Mesodermal cell (in vitro differentiated cells): Measurements from ENCODE around the gene NTRK1.

ENCODE experiments used
- H3K27ac ChIP-seq: 2 replicates; pipeline ENCODE4 v1.7.0; 2013; ENCODE audit warnings: mild to moderate bottlenecking, low read depth, low read length, moderate library complexity; ENCODE audit not compliant: severe bottlenecking
- H3K36me3 ChIP-seq: 2 replicates; pipeline ENCODE4 v1.7.1; 2013; ENCODE audit warnings: mild to moderate bottlenecking, low read length, moderate library complexity; ENCODE audit not compliant: control insufficient read depth, insufficient read depth
- H3K4me1 ChIP-seq: one replicate; pipeline ENCODE4 v1.7.1; 2013; ENCODE audit warnings: mild to moderate bottlenecking, low read length; ENCODE audit not compliant: insufficient read depth, control insufficient read depth, poor library complexity, severe bottlenecking
- H3K4me3 ChIP-seq: 2 replicates; pipeline ENCODE4 v1.7.0; 2013; ENCODE audit warnings: low read length, control low read depth, mild to moderate bottlenecking; ENCODE audit not compliant: insufficient read depth, poor library complexity, severe bottlenecking; ENCODE audit errors: extremely low read depth
- H3K9me3 ChIP-seq: 2 replicates; pipeline ENCODE4 v1.7.1; 2013; ENCODE audit warnings: mild to moderate bottlenecking, low read length, moderate library complexity; ENCODE audit not compliant: control insufficient read depth
- WGBS, 2 experiments: methylation state at CpG; one replicate each; pipeline ENCODE4 v1.1.5; 2013; ENCODE audit warnings: missing lambda C conversion rate in 2 of 2; ENCODE audit not compliant: insufficient coverage in 2 of 2; 5-methylcytosine and 5-hydroxymethylcytosine counted together

Gene NTRK1

DNA sequence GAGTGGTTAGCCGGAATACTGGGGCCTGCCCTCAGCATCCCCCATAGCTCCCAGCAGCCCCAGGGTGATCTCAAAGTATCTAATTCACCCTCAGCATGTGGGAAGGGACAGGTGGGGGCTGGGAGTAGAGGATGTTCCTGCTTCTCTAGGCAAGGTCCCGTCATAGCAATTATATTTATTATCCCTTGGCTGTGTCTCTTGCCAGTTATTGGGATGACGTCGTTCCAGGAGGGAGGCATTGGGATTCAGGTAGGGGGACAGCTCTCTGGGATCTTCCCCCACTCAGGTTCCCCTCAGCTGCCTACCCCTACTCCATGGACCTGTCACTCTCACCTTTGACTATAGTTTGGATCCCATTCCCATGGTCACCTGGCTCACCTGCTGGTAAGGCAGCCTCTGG lies 21.0 kb downstream of the NTRK1 start:
- Histone ChIP-seq H3K4me1 (peaks cover 21% of the 10 kb centered on the region), H3K36me3 (no peaks in the 10 kb centered on the region)
- 100% methylated on average over 1 to 2 of the region's 4 CpGs for WGBS, 2 experiments

DNA sequence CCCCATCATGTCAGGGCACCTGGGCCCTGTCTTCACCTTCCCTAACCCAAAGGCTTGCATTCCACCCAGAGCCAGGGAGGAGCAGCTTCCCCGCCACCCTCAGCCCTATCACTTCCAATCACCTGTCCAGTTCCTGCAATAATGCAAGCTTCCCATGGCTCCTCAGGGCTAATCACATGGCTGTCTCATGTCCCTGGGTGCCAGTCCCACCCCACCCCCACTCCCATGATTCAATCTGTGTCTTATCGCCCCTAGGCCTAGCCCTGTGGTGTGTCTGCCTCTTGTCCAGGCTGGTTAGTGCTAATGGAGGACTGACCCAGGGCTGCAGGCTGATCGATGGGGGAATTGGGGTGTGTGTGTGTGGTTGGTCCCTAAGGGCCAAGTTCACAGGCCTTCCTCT lies 21.9 kb downstream of the NTRK1 start:
- Histone ChIP-seq H3K36me3 (no peaks in the 10 kb centered on the region), H3K4me3 (no peak overlapping the region), H3K9me3 (no peaks in the 10 kb centered on the region), H3K27ac (no peak overlapping the region), H3K4me1 (peaks cover 26% of the 10 kb centered on the region)
- 85 to 93% methylated on average over 2 of the region's 3 CpGs for WGBS, 2 experiments

More for the DNA sequence above, 21.0 kb downstream of the NTRK1 start:
- H3K9me3 ChIP-seq: no peaks in the 10 kb centered on the region
- no peak overlapping the region for H3K27ac ChIP-seq
- H3K4me3 ChIP-seq: no peak overlapping the region

DNA sequence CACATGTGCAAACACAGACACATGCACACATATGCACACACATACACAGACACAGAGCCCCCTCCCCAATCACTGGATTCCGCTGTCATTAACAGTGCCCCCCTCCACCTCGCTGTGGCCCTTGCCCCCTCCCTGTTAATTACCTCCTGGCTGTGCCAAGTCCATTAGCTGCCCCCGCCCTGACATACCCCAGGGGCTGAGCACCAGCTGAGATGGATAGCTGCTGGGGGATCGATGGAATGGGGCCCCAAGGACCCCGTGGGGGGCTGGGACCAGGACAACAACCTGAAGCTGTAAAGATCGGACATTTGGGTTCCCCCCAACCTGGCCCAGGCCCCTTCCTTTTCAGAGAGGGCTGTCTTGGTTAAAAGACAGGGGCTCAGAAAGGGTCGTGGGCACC lies 23.3 kb downstream of the NTRK1 start:
- Histone ChIP-seq H3K36me3 (no peaks in the 10 kb centered on the region), H3K9me3 (no peaks in the 10 kb centered on the region), H3K4me1 (peaks cover 29% of the 10 kb centered on the region), H3K4me3 (no peak overlapping the region), H3K27ac (no peak overlapping the region)
- WGBS, 2 experiments: 75 to 86% methylated on average over 6 of the region's 7 CpGs

DNA sequence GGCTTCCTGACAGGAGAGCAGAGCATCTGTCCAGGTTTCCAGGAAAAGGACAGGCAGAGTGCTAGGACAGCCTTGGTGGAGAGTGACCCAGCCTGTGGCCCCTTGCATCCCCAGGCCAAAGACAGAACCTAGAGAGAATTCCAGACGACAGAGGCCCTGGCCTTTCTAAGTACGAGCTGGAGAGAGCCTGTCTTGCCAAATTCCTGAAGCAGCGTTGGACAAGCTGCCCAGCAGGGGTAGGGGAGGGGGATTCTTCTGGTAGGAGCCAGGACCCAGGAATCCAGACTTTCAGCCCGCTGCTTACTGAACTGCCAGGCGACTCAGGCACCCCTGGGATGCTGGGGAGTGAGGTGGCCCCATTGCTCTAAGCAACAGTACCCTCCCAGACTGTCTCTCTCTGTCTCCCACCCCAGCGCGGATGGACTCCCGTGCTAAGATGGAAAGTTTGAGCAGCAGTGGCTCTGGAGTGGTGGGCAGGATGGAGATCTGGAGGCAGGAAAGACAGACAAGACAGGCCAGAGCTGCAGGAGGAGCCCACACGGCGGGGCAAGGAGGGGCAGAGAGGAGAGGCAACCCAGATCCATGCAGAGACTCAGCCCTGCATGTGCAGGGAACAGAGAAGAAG lies 24.0 kb downstream of the NTRK1 start:
- WGBS, 2 experiments: 17 to 42% methylated on average over 6 to 8 of the region's 10 CpGs
- H3K36me3 ChIP-seq: no peaks in the 10 kb centered on the region
- H3K4me1 ChIP-seq: peaks cover 29% of the 10 kb centered on the region
- H3K4me3 ChIP-seq: no peak overlapping the region
- H3K27ac ChIP-seq: no peak overlapping the region
- H3K9me3 ChIP-seq: no peaks in the 10 kb centered on the region

DNA sequence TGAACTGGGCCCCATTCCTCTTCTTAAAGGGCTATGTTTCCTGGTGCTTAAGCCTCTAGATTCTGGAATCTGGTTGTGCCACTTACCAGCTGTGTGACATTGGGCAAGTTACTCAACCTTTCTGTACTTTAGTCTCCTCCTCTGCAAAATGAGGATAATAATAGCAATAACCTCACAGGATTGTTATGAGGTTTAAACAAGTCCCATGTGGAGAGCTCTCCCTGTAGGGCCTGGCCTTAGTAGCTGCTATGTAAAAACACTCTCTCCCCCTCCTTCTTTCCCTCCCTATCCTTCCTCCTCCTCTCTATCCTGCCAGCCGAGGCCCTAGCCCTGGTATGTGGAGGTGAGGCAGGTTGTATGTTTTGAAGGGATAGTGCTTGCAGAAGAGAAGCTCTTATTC lies 24.6 kb downstream of the NTRK1 start:
- no peak overlapping the region for H3K4me3 ChIP-seq
- H3K36me3 ChIP-seq: no peaks in the 10 kb centered on the region
- H3K9me3 ChIP-seq: no peaks in the 10 kb centered on the region
- H3K4me1 ChIP-seq: peaks cover 29% of the 10 kb centered on the region
- no CpG with 5 or more reads among the region's 1 CpG for WGBS, 2 experiments
- H3K27ac ChIP-seq: no peak overlapping the region

DNA sequence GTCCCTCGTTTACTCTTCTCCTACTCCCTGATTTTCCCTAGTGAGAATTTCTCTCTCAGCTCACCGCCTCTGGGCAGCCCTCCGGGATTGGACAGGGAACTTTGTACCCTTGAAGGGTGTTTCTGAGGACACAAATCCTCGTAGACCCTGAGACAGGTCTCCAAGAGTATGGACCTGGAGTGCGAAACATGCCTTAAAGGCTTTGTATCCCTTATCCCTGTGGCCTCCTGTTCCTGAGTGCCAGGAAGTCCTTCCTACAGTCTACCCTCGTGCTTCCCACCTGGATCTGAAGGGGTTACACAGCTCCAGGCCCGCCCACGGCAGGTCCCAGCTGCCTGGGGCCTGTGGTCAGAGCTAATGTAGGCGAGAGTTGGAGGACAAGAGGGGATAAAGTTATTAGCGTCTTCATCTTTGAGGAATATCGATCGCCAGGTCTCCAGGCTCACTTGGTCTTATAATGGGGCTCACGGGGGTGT lies 25.3 kb downstream of the NTRK1 start:
- Histone ChIP-seq H3K9me3 (no peaks in the 10 kb centered on the region), H3K36me3 (no peaks in the 10 kb centered on the region), H3K27ac (no peak overlapping the region), H3K4me3 (no peak overlapping the region), H3K4me1 (peaks cover 29% of the 10 kb centered on the region)
- WGBS, 2 experiments: 74 to 84% methylated on average over 8 of the region's 13 CpGs

DNA sequence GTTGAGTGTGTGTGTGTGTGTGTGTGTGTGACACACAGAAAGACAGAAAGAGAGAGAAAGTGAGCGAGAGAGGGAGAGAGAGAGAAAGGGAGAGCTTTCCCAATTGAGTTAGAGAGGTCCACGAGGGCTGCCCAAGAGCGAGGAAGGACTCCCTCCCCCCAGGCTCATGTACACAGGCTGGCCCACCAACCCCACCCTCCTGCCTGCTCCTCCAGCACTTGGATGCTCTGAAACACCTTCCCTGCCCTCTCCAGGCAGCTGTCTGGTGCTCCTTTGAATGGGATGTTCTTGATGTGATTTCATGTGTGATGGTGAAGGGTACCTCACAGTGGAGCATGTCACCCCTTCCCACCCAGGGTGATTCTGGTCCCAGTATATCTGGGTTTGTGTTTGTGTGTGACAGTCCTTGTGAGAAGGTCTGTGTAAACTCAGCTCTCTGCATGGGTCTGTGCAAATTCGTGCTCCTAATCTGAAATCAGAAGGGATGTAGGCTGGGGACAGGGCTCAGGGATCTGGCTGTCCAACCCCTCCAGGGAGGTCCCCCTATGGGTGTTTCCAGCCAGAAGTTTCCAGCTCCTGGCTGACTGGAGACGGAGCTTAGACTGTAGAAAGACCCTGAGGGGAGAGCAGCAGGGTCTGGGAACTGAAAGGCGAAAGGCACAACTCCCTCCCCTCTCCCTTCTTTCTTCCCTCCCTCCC lies 26.1 kb downstream of the NTRK1 start:
- peaks cover 29% of the 10 kb centered on the region for H3K4me1 ChIP-seq
- no peak overlapping the region for H3K4me3 ChIP-seq
- 6 to 48% methylated on average over 2 of the region's 6 CpGs for WGBS, 2 experiments

DNA sequence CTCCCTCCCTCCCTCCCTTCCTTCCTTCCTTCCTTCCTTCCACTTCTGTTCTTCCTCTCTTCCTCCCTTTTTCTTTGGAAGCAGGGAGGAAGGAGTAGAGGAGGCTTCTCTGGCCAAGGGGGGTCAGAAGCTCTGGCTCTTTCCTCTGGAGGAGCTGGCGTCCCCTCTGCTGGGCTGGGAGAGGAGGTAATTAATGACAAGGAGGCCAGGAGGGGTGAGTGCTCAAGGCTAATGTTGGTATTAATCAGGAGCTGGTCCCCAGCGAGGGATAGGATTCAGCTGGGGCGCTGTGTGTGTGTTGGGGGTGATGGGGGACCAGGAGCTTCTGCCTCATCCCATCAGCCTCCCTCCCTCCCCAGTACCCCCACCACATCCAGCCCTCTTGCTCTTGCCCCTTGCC lies 26.7 kb downstream of the NTRK1 start:
- WGBS, 2 experiments: no CpG with 5 or more reads among the region's 3 CpGs
- Histone ChIP-seq H3K4me1 (peaks cover 29% of the 10 kb centered on the region), H3K27ac (no peak overlapping the region), H3K9me3 (no peaks in the 10 kb centered on the region), H3K4me3 (no peak overlapping the region), H3K36me3 (no peaks in the 10 kb centered on the region)

More for the DNA sequence above, 26.1 kb downstream of the NTRK1 start:
- Histone ChIP-seq H3K27ac (no peak overlapping the region), H3K36me3 (no peaks in the 10 kb centered on the region), H3K9me3 (no peaks in the 10 kb centered on the region)

DNA sequence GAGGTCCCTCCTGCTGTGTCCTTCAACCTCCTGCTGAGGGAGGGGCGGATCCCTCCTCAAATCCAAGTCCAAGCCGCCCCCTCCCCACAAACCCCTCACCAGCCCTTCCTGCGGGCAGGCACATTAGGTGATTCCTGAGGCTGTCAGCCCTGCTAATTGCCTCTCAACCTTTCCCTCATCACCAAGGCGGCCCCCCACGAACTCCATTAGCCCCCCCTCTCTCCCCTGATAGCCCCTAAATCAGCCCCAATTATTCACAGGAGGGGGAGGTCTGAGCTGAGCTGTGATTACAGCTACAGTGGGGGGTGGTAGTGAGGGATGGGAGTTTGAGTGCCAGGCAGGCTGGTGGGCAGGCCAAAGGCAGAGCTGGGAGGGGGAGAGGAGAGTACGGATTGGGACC lies 27.1 kb downstream of the NTRK1 start:
- peaks cover 29% of the 10 kb centered on the region for H3K4me1 ChIP-seq
- no peak overlapping the region for H3K27ac ChIP-seq
- H3K9me3 ChIP-seq: no peaks in the 10 kb centered on the region
- H3K4me3 ChIP-seq: no peak overlapping the region
- WGBS, 2 experiments: 36 to 50% methylated on average over 1 to 4 of the region's 6 CpGs
- H3K36me3 ChIP-seq: no peaks in the 10 kb centered on the region

DNA sequence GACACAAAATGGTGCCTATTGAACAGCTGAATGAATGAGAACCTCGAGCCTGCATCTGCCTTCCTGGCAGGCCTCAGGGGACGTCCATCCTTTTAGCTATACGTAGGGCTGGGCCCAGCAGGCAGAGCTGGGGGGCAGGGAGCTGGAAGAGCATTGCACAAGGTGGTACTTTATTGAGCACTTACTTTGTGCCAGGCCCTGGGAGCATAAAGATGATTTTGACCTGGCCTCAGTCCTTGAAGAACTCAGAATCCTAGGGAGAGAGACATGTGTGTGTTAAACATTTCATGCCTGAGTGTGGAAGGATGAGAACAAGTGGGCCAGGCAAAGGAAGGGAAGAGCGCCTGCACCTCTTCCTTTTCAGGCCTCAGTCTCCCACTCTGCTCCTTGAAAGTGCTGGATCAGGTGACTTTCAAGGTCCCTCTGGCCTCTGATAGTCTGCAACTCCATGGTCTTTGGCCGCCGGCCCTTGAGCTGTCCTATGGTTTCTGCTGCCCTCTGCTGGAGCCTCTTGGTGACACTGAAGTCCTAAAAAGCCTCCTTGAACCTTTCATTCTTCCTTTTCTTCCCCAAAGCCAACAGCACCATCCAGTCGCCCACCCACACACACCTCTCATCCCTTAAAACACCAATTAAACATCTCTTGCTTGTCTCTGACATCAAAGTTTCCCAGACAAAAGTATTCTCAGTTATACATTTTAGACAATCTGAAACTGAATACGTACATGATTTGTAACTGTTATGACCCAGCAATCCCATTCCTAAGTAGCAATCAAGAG lies 29.3 kb downstream of the NTRK1 start:
- Histone ChIP-seq H3K4me1 (peaks cover 25% of the 10 kb centered on the region), H3K9me3 (no peaks in the 10 kb centered on the region), H3K36me3 (no peaks in the 10 kb centered on the region), H3K27ac (no peak overlapping the region), H3K4me3 (no peak overlapping the region)
- WGBS, 2 experiments: 46 to 48% methylated on average over 7 of the region's 8 CpGs
